ENCODE data around the gene TEX2.

TEX2 gene

GRCh38 chr17:64161380-64162176, 101.5 kb downstream of the TEX2 start:
- no peak for DNase-seq (ENCODE audit: low read depth, low spot score)
- in situ Hi-C loops (cut with HindIII; ENCODE audit: low sequenced_read_pairs): no loop called here

GRCh38 chr17:64160378-64160777, 102.7 kb downstream of the TEX2 start:
- in situ Hi-C loops (cut with HindIII; ENCODE audit: low sequenced_read_pairs): no loop called here
- no peak overlapping the region for H3K4me3 ChIP-seq (ENCODE audit: low read depth, low read length)
- no peak for TF ChIP-seq CTCF (IDR thresholded peaks at IDR 0.05; ENCODE audit: low read depth, low read length)
- no peak for DNase-seq (ENCODE audit: low read depth, low spot score)

More at GRCh38 chr17:64161380-64162176, 101.5 kb downstream of the TEX2 start:
- TF ChIP-seq CTCF (IDR thresholded peaks at IDR 0.05; ENCODE audit: low read depth, low read length): no peak
- H3K4me3 ChIP-seq (ENCODE audit: low read depth, low read length): no peak overlapping the region

GRCh38 chr17:64158831-64159590, 104.0 kb downstream of the TEX2 start:
- in situ Hi-C loops (cut with HindIII; ENCODE audit: low sequenced_read_pairs): no loop called here
- H3K4me3 ChIP-seq (ENCODE audit: low read depth, low read length): no peak overlapping the region
- no peak for TF ChIP-seq CTCF (IDR thresholded peaks at IDR 0.05; ENCODE audit: low read depth, low read length)
- DNase-seq (ENCODE audit: low read depth, low spot score): no peak

GRCh38 chr17:64158406-64158805, 104.7 kb downstream of the TEX2 start:
- no peak overlapping the region for H3K4me3 ChIP-seq (ENCODE audit: low read depth, low read length)
- no peak for TF ChIP-seq CTCF (IDR thresholded peaks at IDR 0.05; ENCODE audit: low read depth, low read length)
- in situ Hi-C loops (cut with HindIII; ENCODE audit: low sequenced_read_pairs): no loop called here
- DNase-seq (ENCODE audit: low read depth, low spot score): no peak

GRCh38 chr17:64157669-64158180, 105.3 kb downstream of the TEX2 start:
- no peak for DNase-seq (ENCODE audit: low read depth, low spot score)
- in situ Hi-C loops (cut with HindIII; ENCODE audit: low sequenced_read_pairs): no loop called here
- TF ChIP-seq CTCF (IDR thresholded peaks at IDR 0.05; ENCODE audit: low read depth, low read length): no peak
- H3K4me3 ChIP-seq (ENCODE audit: low read depth, low read length): no peak overlapping the region

- DNase-seq (ENCODE audit: low read depth, low spot score): no peak
- H3K4me3 ChIP-seq (ENCODE audit: low read depth, low read length): no peak overlapping the region
- in situ Hi-C loops (cut with HindIII; ENCODE audit: low sequenced_read_pairs): no loop called here
- no peak for TF ChIP-seq CTCF (IDR thresholded peaks at IDR 0.05; ENCODE audit: low read depth, low read length)
Observed at GRCh38 chr17:64156670-64157069, 106.4 kb downstream of the TEX2 start.

All from astrocyte of the spinal cord (primary cell).